GM23338 (cell line): ENCODE data around the gene HBD. TPM values are rescaled to one million over a fixed set of nuclear protein-coding genes. Genes with fewer than 3 reads are reported as not detected.

Experiments
- CREB1 ChIP-seq: fragments of 250-450 bp; sonication (Bioruptor Pico); IDR thresholded peaks from 2 replicates; pipeline ENCODE4 v1.5.0; 2020; ENCODE audit warnings: low read depth, mild to moderate bottlenecking, moderate library complexity
- EZH2 ChIP-seq: fragments of 200-600 bp; sonication (generic); IDR thresholded peaks from one replicate; pipeline ENCODE4 v1.8.0; 2017; ENCODE audit warnings: antibody characterized with exemption, mild to moderate bottlenecking, low read depth; ENCODE audit not compliant: unreplicated experiment
- EZH2phosphoT487 ChIP-seq: fragments of 200-600 bp; sonication (generic); IDR thresholded peaks from one replicate; pipeline ENCODE4 v1.8.1; 2018; ENCODE audit warnings: antibody characterized with exemption; ENCODE audit not compliant: unreplicated experiment
- JUNB ChIP-seq: IDR thresholded peaks from one replicate; pipeline ENCODE4 v1.6.1; 2016; ENCODE audit warnings: antibody characterized with exemption; ENCODE audit not compliant: unreplicated experiment
- NANOG ChIP-seq: IDR thresholded peaks from 2 replicates; pipeline ENCODE4 v1.6.1; 2016; ENCODE audit warnings: antibody characterized with exemption, borderline replicate concordance
- STAT1 ChIP-seq: IDR thresholded peaks from one replicate; pipeline ENCODE4 v1.6.1; 2016; ENCODE audit warnings: antibody characterized with exemption; ENCODE audit not compliant: unreplicated experiment
- ZNF114 ChIP-seq: fragments of 250-450 bp; sonication (Bioruptor Pico); IDR thresholded peaks from 2 replicates; pipeline ENCODE4 v1.5.0; 2020; ENCODE audit warnings: mild to moderate bottlenecking, moderate library complexity
- ZNF331 ChIP-seq: fragments of 250-450 bp; sonication (Bioruptor Pico); IDR thresholded peaks from 2 replicates; pipeline ENCODE4 v1.5.0; 2020; ENCODE audit warnings: low read depth, mild to moderate bottlenecking, moderate library complexity
- polyA plus RNA-seq: library from polyadenylated mRNA; unstranded; fragments of >200 nt; fragmentation: Nextera tagmentation; extraction: Ambion mirVana; gene quantifications from 2 replicates; pipeline ENCODE4 v1.2.1, GENCODE V29; 2016
- total RNA-seq: library from RNA; depleted of rRNA; stranded (reverse); fragments of >200 nt; shearing (Covaris generic); gene quantifications from 2 replicates; pipeline ENCODE4 v1.2.3, GENCODE V29; 2014
- TF ChIP-seq, protein P1 (sequence below): fragments of 250-450 bp; sonication (Bioruptor Pico); IDR thresholded peaks from 2 replicates; pipeline ENCODE4 v1.5.0; 2020; ENCODE audit warnings: mild to moderate bottlenecking, moderate library complexity
- TF ChIP-seq, protein P2 (sequence below): IDR thresholded peaks from 2 replicates; pipeline ENCODE4 v1.6.1; 2016; ENCODE audit warnings: antibody characterized with exemption
- TF ChIP-seq, protein P3 (sequence below), 2 experiments: fragments of 200-600 bp in 1 of 2; sonication (generic) in 1 of 2; conservative IDR thresholded peaks; 2 replicates each; pipeline versions ENCODE4 v1.5.1 to v1.6.1; 2016 to 2017; ENCODE audit warnings: antibody characterized with exemption in 2 of 2, low read depth in 2 of 2, mild to moderate bottlenecking in 2 of 2, moderate library complexity in 1 of 2

The HBD gene
- total and polyA plus RNA-seq, 2 experiments from 2014 or later, result not detected

DNA sequence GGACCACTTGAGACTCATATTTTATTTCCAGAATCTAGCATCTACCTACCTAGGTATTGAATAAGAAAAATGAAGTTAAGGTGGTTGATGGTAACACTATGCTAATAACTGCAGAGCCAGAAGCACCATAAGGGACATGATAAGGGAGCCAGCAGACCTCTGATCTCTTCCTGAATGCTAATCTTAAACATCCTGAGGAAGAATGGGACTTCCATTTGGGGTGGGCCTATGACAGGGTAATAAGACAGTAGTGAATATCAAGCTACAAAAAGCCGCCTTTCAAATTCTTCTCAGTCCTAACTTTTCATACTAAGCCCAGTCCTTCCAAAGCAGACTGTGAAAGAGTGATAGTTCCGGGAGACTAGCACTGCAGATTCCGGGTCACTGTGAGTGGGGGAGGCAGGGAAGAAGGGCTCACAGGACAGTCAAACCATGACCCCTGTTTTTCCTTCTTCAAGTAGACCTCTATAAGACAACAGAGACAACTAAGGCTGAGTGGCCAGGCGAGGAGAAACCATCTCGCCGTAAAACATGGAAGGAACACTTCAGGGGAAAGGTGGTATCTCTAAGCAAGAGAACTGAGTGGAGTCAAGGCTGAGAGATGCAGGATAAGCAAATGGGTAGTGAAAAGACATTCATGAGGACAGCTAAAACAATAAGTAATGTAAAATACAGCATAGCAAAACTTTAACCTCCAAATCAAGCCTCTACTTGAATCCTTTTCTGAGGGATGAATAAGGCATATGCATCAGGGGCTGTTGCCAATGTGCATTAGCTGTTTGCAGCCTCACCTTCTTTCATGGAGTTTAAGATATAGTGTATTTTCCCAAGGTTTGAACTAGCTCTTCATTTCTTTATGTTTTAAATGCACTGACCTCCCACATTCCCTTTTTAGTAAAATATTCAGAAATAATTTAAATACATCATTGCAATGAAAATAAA is 9.5 kb downstream of the HBD start (continued):
- TF ChIP-seq, protein P1, sequence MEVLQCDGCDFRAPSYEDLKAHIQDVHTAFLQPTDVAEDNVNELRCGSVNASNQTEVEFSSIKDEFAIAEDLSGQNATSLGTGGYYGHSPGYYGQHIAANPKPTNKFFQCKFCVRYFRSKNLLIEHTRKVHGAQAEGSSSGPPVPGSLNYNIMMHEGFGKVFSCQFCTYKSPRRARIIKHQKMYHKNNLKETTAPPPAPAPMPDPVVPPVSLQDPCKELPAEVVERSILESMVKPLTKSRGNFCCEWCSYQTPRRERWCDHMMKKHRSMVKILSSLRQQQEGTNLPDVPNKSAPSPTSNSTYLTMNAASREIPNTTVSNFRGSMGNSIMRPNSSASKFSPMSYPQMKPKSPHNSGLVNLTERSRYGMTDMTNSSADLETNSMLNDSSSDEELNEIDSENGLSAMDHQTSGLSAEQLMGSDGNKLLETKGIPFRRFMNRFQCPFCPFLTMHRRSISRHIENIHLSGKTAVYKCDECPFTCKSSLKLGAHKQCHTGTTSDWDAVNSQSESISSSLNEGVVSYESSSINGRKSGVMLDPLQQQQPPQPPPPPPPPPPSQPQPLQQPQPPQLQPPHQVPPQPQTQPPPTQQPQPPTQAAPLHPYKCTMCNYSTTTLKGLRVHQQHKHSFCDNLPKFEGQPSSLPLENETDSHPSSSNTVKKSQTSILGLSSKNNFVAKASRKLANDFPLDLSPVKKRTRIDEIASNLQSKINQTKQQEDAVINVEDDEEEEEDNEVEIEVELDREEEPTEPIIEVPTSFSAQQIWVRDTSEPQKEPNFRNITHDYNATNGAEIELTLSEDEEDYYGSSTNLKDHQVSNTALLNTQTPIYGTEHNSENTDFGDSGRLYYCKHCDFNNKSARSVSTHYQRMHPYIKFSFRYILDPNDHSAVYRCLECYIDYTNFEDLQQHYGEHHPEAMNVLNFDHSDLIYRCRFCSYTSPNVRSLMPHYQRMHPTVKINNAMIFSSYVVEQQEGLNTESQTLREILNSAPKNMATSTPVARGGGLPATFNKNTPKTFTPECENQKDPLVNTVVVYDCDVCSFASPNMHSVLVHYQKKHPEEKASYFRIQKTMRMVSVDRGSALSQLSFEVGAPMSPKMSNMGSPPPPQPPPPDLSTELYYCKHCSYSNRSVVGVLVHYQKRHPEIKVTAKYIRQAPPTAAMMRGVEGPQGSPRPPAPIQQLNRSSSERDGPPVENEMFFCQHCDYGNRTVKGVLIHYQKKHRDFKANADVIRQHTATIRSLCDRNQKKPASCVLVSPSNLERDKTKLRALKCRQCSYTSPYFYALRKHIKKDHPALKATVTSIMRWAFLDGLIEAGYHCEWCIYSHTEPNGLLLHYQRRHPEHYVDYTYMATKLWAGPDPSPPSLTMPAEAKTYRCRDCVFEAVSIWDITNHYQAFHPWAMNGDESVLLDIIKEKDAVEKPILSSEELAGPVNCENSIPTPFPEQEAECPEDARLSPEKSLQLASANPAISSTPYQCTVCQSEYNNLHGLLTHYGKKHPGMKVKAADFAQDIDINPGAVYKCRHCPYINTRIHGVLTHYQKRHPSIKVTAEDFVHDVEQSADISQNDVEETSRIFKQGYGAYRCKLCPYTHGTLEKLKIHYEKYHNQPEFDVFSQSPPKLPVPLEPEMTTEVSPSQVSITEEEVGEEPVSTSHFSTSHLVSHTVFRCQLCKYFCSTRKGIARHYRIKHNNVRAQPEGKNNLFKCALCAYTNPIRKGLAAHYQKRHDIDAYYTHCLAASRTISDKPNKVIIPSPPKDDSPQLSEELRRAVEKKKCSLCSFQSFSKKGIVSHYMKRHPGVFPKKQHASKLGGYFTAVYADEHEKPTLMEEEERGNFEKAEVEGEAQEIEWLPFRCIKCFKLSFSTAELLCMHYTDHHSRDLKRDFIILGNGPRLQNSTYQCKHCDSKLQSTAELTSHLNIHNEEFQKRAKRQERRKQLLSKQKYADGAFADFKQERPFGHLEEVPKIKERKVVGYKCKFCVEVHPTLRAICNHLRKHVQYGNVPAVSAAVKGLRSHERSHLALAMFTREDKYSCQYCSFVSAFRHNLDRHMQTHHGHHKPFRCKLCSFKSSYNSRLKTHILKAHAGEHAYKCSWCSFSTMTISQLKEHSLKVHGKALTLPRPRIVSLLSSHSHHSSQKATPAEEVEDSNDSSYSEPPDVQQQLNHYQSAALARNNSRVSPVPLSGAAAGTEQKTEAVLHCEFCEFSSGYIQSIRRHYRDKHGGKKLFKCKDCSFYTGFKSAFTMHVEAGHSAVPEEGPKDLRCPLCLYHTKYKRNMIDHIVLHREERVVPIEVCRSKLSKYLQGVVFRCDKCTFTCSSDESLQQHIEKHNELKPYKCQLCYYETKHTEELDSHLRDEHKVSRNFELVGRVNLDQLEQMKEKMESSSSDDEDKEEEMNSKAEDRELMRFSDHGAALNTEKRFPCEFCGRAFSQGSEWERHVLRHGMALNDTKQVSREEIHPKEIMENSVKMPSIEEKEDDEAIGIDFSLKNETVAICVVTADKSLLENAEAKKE, result no peak
- TF ChIP-seq JUNB (no peak), NANOG (no peak), EZH2 (no peak), EZH2phosphoT487 (no peak), CREB1 (no peak), ZNF114 (CRISPR knock-in tag) (no peak), ZNF331 (CRISPR knock-in tag) (no peak), STAT1 (no peak)
- TF ChIP-seq, protein P2, sequence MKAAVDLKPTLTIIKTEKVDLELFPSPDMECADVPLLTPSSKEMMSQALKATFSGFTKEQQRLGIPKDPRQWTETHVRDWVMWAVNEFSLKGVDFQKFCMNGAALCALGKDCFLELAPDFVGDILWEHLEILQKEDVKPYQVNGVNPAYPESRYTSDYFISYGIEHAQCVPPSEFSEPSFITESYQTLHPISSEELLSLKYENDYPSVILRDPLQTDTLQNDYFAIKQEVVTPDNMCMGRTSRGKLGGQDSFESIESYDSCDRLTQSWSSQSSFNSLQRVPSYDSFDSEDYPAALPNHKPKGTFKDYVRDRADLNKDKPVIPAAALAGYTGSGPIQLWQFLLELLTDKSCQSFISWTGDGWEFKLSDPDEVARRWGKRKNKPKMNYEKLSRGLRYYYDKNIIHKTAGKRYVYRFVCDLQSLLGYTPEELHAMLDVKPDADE, result no peak
- TF ChIP-seq, protein P3, sequence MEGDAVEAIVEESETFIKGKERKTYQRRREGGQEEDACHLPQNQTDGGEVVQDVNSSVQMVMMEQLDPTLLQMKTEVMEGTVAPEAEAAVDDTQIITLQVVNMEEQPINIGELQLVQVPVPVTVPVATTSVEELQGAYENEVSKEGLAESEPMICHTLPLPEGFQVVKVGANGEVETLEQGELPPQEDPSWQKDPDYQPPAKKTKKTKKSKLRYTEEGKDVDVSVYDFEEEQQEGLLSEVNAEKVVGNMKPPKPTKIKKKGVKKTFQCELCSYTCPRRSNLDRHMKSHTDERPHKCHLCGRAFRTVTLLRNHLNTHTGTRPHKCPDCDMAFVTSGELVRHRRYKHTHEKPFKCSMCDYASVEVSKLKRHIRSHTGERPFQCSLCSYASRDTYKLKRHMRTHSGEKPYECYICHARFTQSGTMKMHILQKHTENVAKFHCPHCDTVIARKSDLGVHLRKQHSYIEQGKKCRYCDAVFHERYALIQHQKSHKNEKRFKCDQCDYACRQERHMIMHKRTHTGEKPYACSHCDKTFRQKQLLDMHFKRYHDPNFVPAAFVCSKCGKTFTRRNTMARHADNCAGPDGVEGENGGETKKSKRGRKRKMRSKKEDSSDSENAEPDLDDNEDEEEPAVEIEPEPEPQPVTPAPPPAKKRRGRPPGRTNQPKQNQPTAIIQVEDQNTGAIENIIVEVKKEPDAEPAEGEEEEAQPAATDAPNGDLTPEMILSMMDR (conservative IDR thresholded peaks at IDR 0.05; ENCODE audit: low read depth in 2 of 2), result no peak
